Stimulated activated naive CD4-positive, alpha-beta T cell treated with Interleukin-2 at 50 U/mL for 16 hours (primary cell): ENCODE measurements around the gene PYDC1.
"Not testable (repeated sequence)": the region's sequence is repeated elsewhere in the genome, so short reads cannot be mapped to it uniquely, and the experiment has no call there.

Source experiments
- DNase-seq: peaks from one replicate; lab custom pipeline; 2025; lab: John Stamatoyannopoulos, UW

The PYDC1 gene

GRCh38 chr16:31221357-31222160, 4.6 kb upstream of the PYDC1 start:
- no peak for DNase-seq

- DNase-seq: no peak
Measured at GRCh38 chr16:31219154-31219741, 2.3 kb upstream of the PYDC1 start.

DNA sequence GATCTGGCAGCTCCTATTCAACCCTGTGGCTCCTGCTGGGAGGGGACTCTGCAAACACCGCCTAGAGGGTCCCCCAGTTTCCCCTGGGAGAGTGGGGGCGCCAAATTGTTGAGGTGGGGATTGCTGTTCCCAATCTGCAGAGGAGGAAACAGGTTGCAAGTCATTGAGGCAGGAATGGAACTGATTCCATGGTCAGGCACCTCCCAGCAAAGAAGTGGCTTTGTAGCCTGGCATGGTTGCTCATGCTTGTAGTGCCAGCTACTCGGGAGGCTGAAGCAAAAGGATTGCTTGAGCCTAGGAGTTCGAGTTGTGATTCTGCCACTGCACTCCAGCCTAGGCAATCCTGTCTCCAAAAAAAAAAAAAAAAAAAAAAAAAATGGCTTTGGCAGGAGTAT, 198 bp upstream of the PYDC1 start:
- DNase-seq: no peak

DNA sequence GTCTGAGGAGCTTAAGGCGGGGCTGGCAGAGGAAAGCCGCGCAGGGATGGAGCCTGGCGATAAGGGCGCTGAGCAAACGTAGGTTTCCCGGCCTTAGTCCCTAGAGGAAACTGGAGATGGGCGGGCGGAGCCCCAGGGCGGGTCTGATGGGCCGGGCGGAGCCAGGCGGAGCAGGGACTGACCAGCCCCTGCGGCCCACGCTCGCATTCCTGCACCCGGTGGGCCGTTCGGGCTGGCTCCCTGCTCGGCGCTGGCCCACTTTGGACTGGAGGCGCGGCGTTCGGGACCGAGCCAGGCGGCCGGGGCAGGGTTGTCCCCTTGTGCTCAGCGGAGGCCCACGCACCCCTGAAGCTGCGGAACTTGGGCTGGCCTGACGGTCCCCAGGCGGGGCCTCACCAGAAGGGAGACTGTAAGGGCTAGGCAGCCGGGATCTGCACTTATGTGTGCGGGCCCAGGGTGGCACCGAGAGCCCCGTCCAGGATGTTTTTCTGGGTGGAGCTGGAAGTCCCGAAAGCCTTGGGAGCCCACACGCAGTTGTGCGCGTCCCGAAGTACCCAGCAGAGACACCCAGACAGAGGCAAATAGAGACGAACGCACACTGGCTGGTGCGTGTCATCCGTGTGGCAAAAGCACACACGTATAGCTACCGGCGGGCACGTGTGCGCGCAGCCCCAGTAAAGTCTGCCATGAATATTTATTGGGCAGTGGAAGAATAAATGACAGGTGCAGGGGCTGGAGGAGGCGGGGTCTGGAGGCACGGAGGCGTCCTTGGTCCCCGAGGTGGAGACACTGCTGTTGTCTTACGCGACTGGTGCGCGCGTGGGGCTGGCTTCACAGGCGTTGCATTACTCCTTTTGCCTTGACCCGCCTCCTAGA, 1.4 kb downstream of the PYDC1 start:
- peak; percentile 13 for DNase-seq

- no peak for DNase-seq
Measured at GRCh38 chr16:31214708-31215286, 2.1 kb downstream of the PYDC1 start.

DNA sequence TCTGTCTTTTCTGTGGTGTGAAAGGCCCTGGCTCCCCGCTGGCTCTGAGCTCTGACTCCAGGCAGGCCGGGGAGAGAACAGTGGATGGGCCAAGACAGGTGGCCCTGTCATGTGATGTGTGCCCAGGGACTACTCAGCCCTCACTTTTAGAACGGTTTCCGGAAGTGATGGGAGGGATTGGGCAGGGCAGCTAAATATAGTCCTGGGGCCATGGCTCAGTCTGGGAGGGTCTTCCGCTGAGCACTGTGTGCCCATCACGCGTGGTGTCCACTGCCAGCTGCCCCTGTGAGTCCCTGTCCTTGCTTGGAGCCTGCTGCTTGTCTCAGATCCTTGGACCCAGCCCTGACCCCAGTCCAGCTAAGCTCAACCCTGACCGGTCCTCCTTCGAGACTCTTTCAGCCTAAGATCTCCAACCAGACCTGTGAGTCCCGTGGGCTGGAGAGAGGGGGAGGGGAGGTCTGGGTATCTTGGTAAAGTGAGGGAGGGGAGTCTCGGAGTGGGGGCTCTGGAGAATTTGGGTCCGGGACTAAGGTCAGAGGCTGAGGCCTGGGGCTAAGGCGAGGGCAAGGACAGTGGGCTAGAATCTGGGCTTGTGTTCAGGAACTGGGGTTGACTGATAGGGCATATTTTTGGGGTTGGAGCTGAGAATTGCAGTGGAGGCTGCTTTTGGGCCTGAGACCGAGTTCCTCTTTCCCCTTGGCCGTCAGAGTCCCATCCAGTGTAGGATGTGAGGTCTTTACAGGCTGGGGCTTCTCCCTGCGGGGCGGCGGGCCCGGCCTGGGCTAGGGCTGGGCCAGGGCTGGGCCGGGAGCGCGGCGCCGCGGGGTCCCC, 2.8 kb downstream of the PYDC1 start, which contains the start of gene TRIM72:
TRIM72 (plus strand) TSS at position 243 of the 831 bp plus-strand sequence. CDS start 620 bp downstream, outside the sequence.
- no peak for DNase-seq

GRCh38 chr16:31213342-31213741, 3.6 kb downstream of the PYDC1 start:
- DNase-seq: no peak

GRCh38 chr16:31206776-31207175, 10.2 kb downstream of the PYDC1 start:
- DNase-seq: no peak

DNA sequence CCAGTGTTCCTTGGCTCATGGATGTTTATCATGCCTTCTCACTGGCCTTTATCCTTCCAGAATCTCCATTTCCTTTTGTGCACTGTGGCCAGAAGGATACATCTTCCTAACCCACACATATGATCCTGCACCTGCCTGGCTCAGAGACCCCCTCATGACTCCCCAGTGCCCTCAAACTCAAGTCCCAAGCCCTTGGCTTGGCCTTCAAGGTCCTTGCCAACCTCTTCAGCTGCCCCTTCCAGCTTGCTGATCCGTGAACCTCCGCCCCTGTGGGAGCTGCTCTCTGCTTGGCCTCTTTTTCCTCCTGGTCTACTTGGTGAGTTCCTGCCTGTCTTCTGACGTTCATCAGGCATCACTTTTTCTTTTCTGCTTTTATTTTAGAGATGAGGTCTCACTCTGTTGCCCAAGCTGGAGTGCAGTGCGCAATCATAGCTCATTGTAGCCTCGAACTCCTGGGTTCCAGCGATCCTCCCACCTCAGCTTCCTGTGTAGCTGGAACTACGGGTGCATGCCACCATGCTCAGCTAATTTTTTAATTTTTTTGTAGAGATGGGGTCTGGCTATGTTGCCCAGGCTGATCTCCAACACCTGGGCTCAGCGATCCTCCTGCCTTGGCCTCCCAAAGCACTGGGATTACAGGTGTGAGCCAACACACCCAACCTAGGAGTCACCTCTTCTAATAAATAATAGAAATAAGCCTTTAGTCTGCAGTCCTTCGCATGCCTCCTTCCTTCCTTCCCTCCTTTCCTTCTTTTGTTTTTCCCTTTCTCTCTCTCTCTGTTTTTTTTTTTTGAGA, 11.9 kb downstream of the PYDC1 start:
- no peak for DNase-seq

GRCh38 chr16:31202414-31203375, 14.2 kb downstream of the PYDC1 start, which contains the start of gene PYCARD:
TSS of gene PYCARD (minus strand) at chr16:31202760. CDS start at chr16:31202690, 70 bp downstream.
- DNase-seq: peak; percentile 27

- peak; percentile 23 for DNase-seq
Measured at GRCh38 chr16:31201582-31202413, 15.1 kb downstream of the PYDC1 start.

- DNase-seq: peak; percentile 32
Measured at GRCh38 chr16:31200821-31201568, 15.9 kb downstream of the PYDC1 start.

GRCh38 chr16:31200111-31200510, 16.8 kb downstream of the PYDC1 start:
- DNase-seq: not testable (repeated sequence)

DNA sequence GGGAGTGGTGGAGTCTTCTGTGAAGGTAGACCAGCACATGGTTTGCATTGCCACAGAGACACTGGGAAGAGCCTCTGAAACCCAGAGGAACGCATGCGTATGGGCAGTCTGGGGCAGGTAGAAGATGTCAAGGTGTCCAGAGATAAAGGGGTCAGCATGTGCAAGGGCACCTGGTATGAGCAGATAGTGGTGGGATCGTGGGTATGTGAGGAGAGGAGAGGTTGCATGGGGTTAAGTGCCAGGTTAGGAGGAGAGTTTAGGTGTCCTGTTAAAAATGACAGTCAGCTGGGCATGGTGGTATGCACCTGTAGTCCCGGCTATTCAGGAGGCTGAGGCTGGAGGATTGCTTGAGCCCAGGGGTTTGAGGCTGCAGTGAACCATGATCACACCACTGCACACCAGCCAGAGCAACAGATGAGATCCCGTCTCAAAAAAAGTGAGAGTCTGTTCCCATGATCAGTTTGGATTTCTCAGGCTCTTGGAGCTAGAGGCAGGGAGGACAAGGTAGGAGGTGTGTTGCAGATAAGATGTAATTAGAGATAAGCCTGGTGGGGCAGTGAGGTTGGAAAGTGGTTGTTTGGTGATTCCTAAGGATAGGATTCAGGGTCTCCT, 17.4 kb downstream of the PYDC1 start:
- DNase-seq: no peak

GRCh38 chr16:31198207-31198882, 18.6 kb downstream of the PYDC1 start:
- no peak for DNase-seq

DNA sequence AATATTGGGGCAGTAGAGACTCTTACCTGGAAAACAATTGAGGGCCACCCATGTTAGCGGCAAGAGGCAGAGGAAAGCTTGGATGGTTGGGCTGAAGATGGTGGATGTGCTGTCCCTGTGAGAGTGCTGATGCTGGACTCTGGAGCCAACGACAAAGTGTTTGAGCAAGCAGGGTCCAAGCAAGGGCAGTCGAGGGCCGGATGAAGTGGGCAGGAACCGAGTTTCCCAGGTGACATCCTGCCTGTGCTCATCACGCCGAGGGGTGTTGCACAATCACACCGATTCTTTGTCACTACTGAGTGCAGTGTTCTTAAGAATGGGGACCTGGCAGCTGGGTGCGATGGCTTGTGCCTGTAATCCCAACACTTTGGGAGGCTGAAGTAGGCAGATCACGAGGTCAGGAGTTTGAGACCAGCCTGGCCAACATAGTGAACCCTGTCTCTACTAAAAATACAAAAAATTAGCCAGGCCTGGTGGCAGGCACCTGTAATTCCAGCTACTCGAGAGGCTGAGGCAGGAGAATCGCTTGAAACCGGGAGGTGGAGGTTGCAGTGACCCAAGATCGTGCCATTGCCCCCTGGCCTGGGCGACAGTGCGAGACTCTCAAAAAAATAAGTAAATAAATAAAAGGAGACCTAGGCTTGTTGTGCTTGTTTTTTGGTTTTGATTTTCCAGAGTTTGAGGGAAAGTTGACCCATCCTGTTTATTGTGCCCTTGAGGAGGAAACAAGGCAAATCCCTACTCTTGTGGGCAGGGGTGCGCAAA, 20.4 kb downstream of the PYDC1 start:
- no peak for DNase-seq
